ENCODE measurements around the gene MGRN1. TPM values are rescaled to one million over a fixed set of nuclear protein-coding genes. Genes with fewer than 3 reads are reported as not detected.

MGRN1 gene
- total RNA-seq, 4 donors from 2014 or later = 37.5 to 59.1 (median 42.7) TPM

- Histone ChIP-seq H3K9me3 (no peaks in the 10 kb centered on the region), H3K4me1 (peaks cover 0 to 47% (median 13%) of the 10 kb centered on the region in 4 donors), H3K36me3 (peaks cover 0 to 60% (median 20%) of the 10 kb centered on the region in 3 donors), H3K4me3 (peak overlapping the region; percentile 86 to 98 (median 92)), H3K27me3 (no peaks in the 10 kb centered on the region), H3K27ac (peak overlapping the region in 3 of 4 donors; percentile 85 to 93 (median 89))
- WGBS, 2 donors = 35 to 53% methylated on average over 12 to 26 of the region's 26 CpGs
- DNase-seq (ENCODE audit: low spot score in 2 of 2) = peak in 1 of 2 donors; percentile 44
- peak in 1 of 5 experiments; percentile 7 for TF ChIP-seq CTCF (IDR thresholded peaks at IDR 0.05)
- TF ChIP-seq EP300 (IDR thresholded peaks at IDR 0.05) = no peak
Measured at GRCh38 chr16:4694642-4695451, 70.2 kb downstream of the MGRN1 start.

GRCh38 chr16:4695473-4696171 lies 71.0 kb downstream of the MGRN1 start:
- WGBS, 2 donors = 54 to 55% methylated on average over 12 of the region's 12 CpGs
- DNase-seq (ENCODE audit: low spot score in 2 of 2) = no peak
- peak overlapping the region in 2 of 4 donors; percentile 66 to 93 for H3K27ac ChIP-seq
- H3K36me3 ChIP-seq = peaks cover 2 to 60% (median 20%) of the 10 kb centered on the region in 3 donors
- no peaks in the 10 kb centered on the region for H3K9me3 ChIP-seq
- no peak for TF ChIP-seq EP300 (IDR thresholded peaks at IDR 0.05)
- TF ChIP-seq CTCF (IDR thresholded peaks at IDR 0.05) = no peak
- no peak for TF ChIP-seq POLR2A (IDR thresholded peaks at IDR 0.05)
- peaks cover 0 to 47% (median 13%) of the 10 kb centered on the region in 4 donors for H3K4me1 ChIP-seq
- no peaks in the 10 kb centered on the region for H3K27me3 ChIP-seq
- no peak overlapping the region for H3K4me3 ChIP-seq

- 52 to 77% methylated on average over 11 to 12 of the region's 19 CpGs for WGBS, 2 donors
- peaks cover 2 to 67% (median 20%) of the 10 kb centered on the region in 3 donors for H3K36me3 ChIP-seq
- no peaks in the 10 kb centered on the region for H3K27me3 ChIP-seq
- no peak overlapping the region for H3K4me3 ChIP-seq
- peak in 1 of 2 donors; percentile 41 for DNase-seq (ENCODE audit: low spot score in 2 of 2)
- no peak for TF ChIP-seq EP300 (IDR thresholded peaks at IDR 0.05)
- TF ChIP-seq POLR2A (IDR thresholded peaks at IDR 0.05) = no peak
- no peaks in the 10 kb centered on the region for H3K9me3 ChIP-seq
- H3K4me1 ChIP-seq = peaks cover 0 to 47% (median 13%) of the 10 kb centered on the region in 4 donors
- peak overlapping the region in 2 of 4 donors; percentile 31 to 66 for H3K27ac ChIP-seq
Measured at GRCh38 chr16:4696172-4696904, 71.7 kb downstream of the MGRN1 start.

- peaks cover 0 to 46% (median 13%) of the 10 kb centered on the region in 4 donors for H3K4me1 ChIP-seq
- H3K36me3 ChIP-seq = peaks cover 2 to 75% (median 20%) of the 10 kb centered on the region in 3 donors
- no peak for DNase-seq (ENCODE audit: low spot score in 2 of 2)
- no peaks in the 10 kb centered on the region for H3K9me3 ChIP-seq
- H3K27me3 ChIP-seq = no peaks in the 10 kb centered on the region
- WGBS, 2 donors = 73 to 74% methylated on average over 20 to 27 of the region's 33 CpGs
- H3K4me3 ChIP-seq = no peak overlapping the region
- TF ChIP-seq POLR2A (IDR thresholded peaks at IDR 0.05) = no peak
- no peak for TF ChIP-seq EP300 (IDR thresholded peaks at IDR 0.05)
- TF ChIP-seq CTCF (IDR thresholded peaks at IDR 0.05) = no peak
- peak overlapping the region in 2 of 4 donors; percentile 0 to 31 for H3K27ac ChIP-seq
Measured at GRCh38 chr16:4696905-4697847, 72.5 kb downstream of the MGRN1 start.
